IMR-90 (cell line): ENCODE data around the gene CLNK. TPM values are rescaled to one million over a fixed set of nuclear protein-coding genes. Genes with fewer than 3 reads are reported as not detected.
A peak's percentile ranks its signal among the peaks of the same experiment; 100 is the strongest.

Experiments
- ATAC-seq: fragments of 200-7000 bp; cut with Tn5 transposase; 2 replicates; pipeline ENCODE4 v1.9.1; 2020; ENCODE audit warnings: low read depth, mild to moderate bottlenecking, moderate library complexity
- BruUV-seq: library from RNA; stranded (reverse); fragments of 400-500 nt; replicated peaks from 2 replicates; lab custom pipeline; 2021; lab: Mats Ljungman, UMichigan
- CTCF ChIA-PET: fragments of 300-600 bp; formaldehyde crosslinking; extraction: SDS; loops from one replicate; lab custom pipeline; 2021; ENCODE audit warnings: antibody characterized with exemption; lab: Yijun Ruan, JAX
- POLR2A ChIA-PET: fragments of 300-600 bp; sonication (Branson Sonifier 250); formaldehyde crosslinking; loops from one replicate; lab custom pipeline; 2022; ENCODE audit warnings: antibody characterized with exemption; ENCODE audit not compliant: unreplicated experiment; lab: Charles Lee
- DNase-seq: peaks from one replicate; pipeline ENCODE4 v3.0.0; 2013
- H2AFZ ChIP-seq: replicated peaks from 2 replicates; pipeline ENCODE3; 2013; ENCODE audit warnings: low read length, mild to moderate bottlenecking; ENCODE audit not compliant: poor library complexity
- H2AK5ac ChIP-seq: 2 replicates; pipeline ENCODE4 v1.6.1; 2013; ENCODE audit warnings: low read depth, low read length, inconsistent platforms
- H2AK9ac ChIP-seq: replicated peaks from 2 replicates; pipeline ENCODE3; 2013; ENCODE audit warnings: mild to moderate bottlenecking, low read depth, low read length, moderate library complexity; ENCODE audit not compliant: poor library complexity
- H2BK120ac ChIP-seq: 2 replicates; pipeline ENCODE4 v1.6.1; 2013; ENCODE audit warnings: low read depth, low read length, inconsistent platforms
- H2BK15ac ChIP-seq: 3 replicates; pipeline ENCODE4 v1.6.1; 2013; ENCODE audit warnings: low read depth, low read length, inconsistent platforms
- H2BK20ac ChIP-seq: 2 replicates; pipeline ENCODE4 v1.6.1; 2013; ENCODE audit warnings: low read depth, mild to moderate bottlenecking, inconsistent platforms, low read length, moderate library complexity
- H2BK5ac ChIP-seq: 2 replicates; pipeline ENCODE4 v1.6.1; 2013; ENCODE audit warnings: mild to moderate bottlenecking, low read depth, low read length, inconsistent platforms; ENCODE audit not compliant: poor library complexity, severe bottlenecking
- H3K14ac ChIP-seq: replicated peaks from 2 replicates; pipeline ENCODE4 v1.6.1; 2013; ENCODE audit warnings: low read depth, low read length, inconsistent platforms
- H3K18ac ChIP-seq: 2 replicates; pipeline ENCODE4 v1.6.1; 2013; ENCODE audit warnings: low read depth, low read length, control low read depth
- H3K23ac ChIP-seq: 2 replicates; pipeline ENCODE4 v1.6.1; 2013; ENCODE audit warnings: low read depth, low read length, inconsistent platforms
- H3K27ac ChIP-seq: 2 replicates; pipeline ENCODE4 v1.5.1; 2013; ENCODE audit warnings: mild to moderate bottlenecking, control low read depth, low read length; ENCODE audit not compliant: insufficient read depth
- H3K27me3 ChIP-seq: 2 replicates; pipeline ENCODE4 v1.6.1; 2013; ENCODE audit warnings: low read length; ENCODE audit not compliant: control insufficient read depth, insufficient read depth
- H3K36me3 ChIP-seq: 2 replicates; pipeline ENCODE4 v1.6.1; 2013; ENCODE audit warnings: low read length, mixed read lengths; ENCODE audit not compliant: control insufficient read depth, insufficient read depth
- H3K4ac ChIP-seq: 2 replicates; pipeline ENCODE4 v1.6.1; 2013; ENCODE audit warnings: low read depth, low read length, inconsistent platforms
- H3K4me1 ChIP-seq: 2 replicates; pipeline ENCODE4 v1.6.1; 2013; ENCODE audit warnings: low read length, mixed read lengths; ENCODE audit not compliant: control insufficient read depth, insufficient read depth
- H3K4me2 ChIP-seq: 2 replicates; pipeline ENCODE4 v1.6.1; 2013; ENCODE audit warnings: low read depth, mild to moderate bottlenecking, control low read depth, low read length, moderate library complexity
- H3K4me3 ChIP-seq: 2 replicates; pipeline ENCODE4 v1.5.1; 2013; ENCODE audit warnings: low read depth, mild to moderate bottlenecking, control low read depth, low read length, moderate library complexity; ENCODE audit not compliant: insufficient read depth
- H3K56ac ChIP-seq: 2 replicates; pipeline ENCODE4 v1.6.1; 2013; ENCODE audit warnings: low read length, inconsistent platforms; ENCODE audit not compliant: insufficient read depth; ENCODE audit errors: extremely low read depth
- H3K79me1 ChIP-seq, 2 experiments: 2 replicates each; pipeline ENCODE4 v1.6.1; 2013; ENCODE audit warnings: low read length in 2 of 2, inconsistent platforms in 1 of 2, low read depth in 1 of 2
- H3K9ac ChIP-seq: 2 replicates; pipeline ENCODE4 v1.6.1; 2013; ENCODE audit warnings: low read depth, low read length, control low read depth
- H3K9me1 ChIP-seq: 2 replicates; pipeline ENCODE4 v1.6.1; 2013; ENCODE audit warnings: low read length, inconsistent platforms; ENCODE audit not compliant: insufficient read depth
- H3K9me3 ChIP-seq: 2 replicates; pipeline ENCODE4 v1.6.1; 2013; ENCODE audit warnings: low read length; ENCODE audit not compliant: control insufficient read depth, insufficient read depth
- H4K20me1 ChIP-seq: 2 replicates; pipeline ENCODE4 v1.6.1; 2013; ENCODE audit warnings: low read length, inconsistent platforms; ENCODE audit not compliant: insufficient read depth
- H4K5ac ChIP-seq: 2 replicates; pipeline ENCODE4 v1.6.1; 2013; ENCODE audit warnings: mild to moderate bottlenecking, low read depth, low read length, control low read depth
- H4K8ac ChIP-seq, 2 experiments: 2 replicates each; pipeline ENCODE4 v1.6.1; 2013; ENCODE audit warnings: low read depth in 2 of 2, low read length in 2 of 2, control low read depth in 1 of 2, inconsistent platforms in 1 of 2
- H4K91ac ChIP-seq: 2 replicates; pipeline ENCODE4 v1.6.1; 2013; ENCODE audit warnings: low read depth, low read length, inconsistent platforms; ENCODE audit not compliant: insufficient read depth
- BHLHE40 ChIP-seq: fragments of 150-350 bp; IDR thresholded peaks from 2 replicates; pipeline ENCODE4 v1.6.1; 2016; ENCODE audit warnings: mild to moderate bottlenecking, low read depth, low read length
- CEBPB ChIP-seq: IDR thresholded peaks from 2 replicates; pipeline ENCODE4 v1.6.1; 2012; ENCODE audit warnings: low read depth, low read length, improper control_type of control experiment
- CHD1 ChIP-seq: IDR thresholded peaks from 2 replicates; pipeline ENCODE4 v1.6.1; 2012; ENCODE audit warnings: low read depth, low read length, improper control_type of control experiment
- CTCF ChIP-seq: conservative IDR thresholded peaks from 2 replicates; pipeline ENCODE4 v1.5.1; 2012; ENCODE audit warnings: mild to moderate bottlenecking, low read depth, low read length, improper control_type of control experiment
- ELK1 ChIP-seq: fragments of 150-350 bp; IDR thresholded peaks from 2 replicates; pipeline ENCODE4 v1.6.1; 2016; ENCODE audit warnings: low read depth, mild to moderate bottlenecking, low read length, moderate library complexity, borderline replicate concordance
- FOS ChIP-seq: fragments of 150-350 bp; IDR thresholded peaks from 2 replicates; pipeline ENCODE4 v1.6.1; 2016; ENCODE audit warnings: low read depth, low read length
- MAFK ChIP-seq: IDR thresholded peaks from 2 replicates; pipeline ENCODE4 v1.6.1; 2012; ENCODE audit warnings: low read depth, low read length, improper control_type of control experiment
- MAZ ChIP-seq: IDR thresholded peaks from 2 replicates; pipeline ENCODE4 v1.6.1; 2012; ENCODE audit warnings: low read depth, mild to moderate bottlenecking, low read length, improper control_type of control experiment, moderate library complexity, borderline replicate concordance
- MXI1 ChIP-seq: IDR thresholded peaks from 2 replicates; pipeline ENCODE4 v1.6.1; 2012; ENCODE audit warnings: low read depth, mild to moderate bottlenecking, low read length, moderate library complexity, borderline replicate concordance
- NFE2L2 ChIP-seq: fragments of 150-350 bp; IDR thresholded peaks from 2 replicates; pipeline ENCODE4 v1.6.1; 2016; ENCODE audit warnings: low read depth, mild to moderate bottlenecking, low read length
- POLR2A ChIP-seq: IDR thresholded peaks from 2 replicates; pipeline ENCODE4 v1.6.1; 2012; ENCODE audit warnings: mild to moderate bottlenecking, low read depth, low read length
- RAD21 ChIP-seq: IDR thresholded peaks from 2 replicates; pipeline ENCODE4 v1.6.1; 2012; ENCODE audit warnings: low read length, improper control_type of control experiment
- RCOR1 ChIP-seq: IDR thresholded peaks from 2 replicates; pipeline ENCODE4 v1.6.1; 2012; ENCODE audit warnings: mild to moderate bottlenecking, low read length, improper control_type of control experiment; ENCODE audit not compliant: insufficient replicate concordance
- RFX5 ChIP-seq: IDR thresholded peaks from 2 replicates; pipeline ENCODE4 v1.8.0; 2012; ENCODE audit warnings: low read depth, mild to moderate bottlenecking, low read length, moderate library complexity
- SMC3 ChIP-seq: fragments of 150-350 bp; IDR thresholded peaks from 2 replicates; pipeline ENCODE4 v1.6.1; 2016; ENCODE audit warnings: low read depth, mild to moderate bottlenecking, antibody characterized with exemption, low read length, moderate library complexity
- USF2 ChIP-seq: fragments of 150-350 bp; IDR thresholded peaks from 2 replicates; pipeline ENCODE4 v1.6.1; 2017; ENCODE audit warnings: mild to moderate bottlenecking, antibody characterized with exemption, low read length, low read depth
- WGBS, 2 experiments: methylation state at CpG; one replicate each; pipeline versions ENCODE4 v1.1.5 to v1.1.7; 2013; ENCODE audit warnings: missing lambda C conversion rate in 2 of 2; ENCODE audit not compliant: insufficient read length in 1 of 2; ENCODE audit errors: extremely low coverage in 2 of 2; 5-methylcytosine and 5-hydroxymethylcytosine counted together
- dilution Hi-C: fragments of 300-500 bp; cut with HindIII; formaldehyde crosslinking; loops from one replicate; pipeline ENCODE4 v1.14.3; 2018; ENCODE audit warnings: low sequenced_read_pairs; ENCODE audit not compliant: unreplicated experiment
- in situ Hi-C: fragments of 300-500 bp; cut with MboI; formaldehyde crosslinking; loops from 3 replicates; pipeline ENCODE4 v1.14.3; 2019; ENCODE audit warnings: low sequenced_read_pairs, inconsistent platforms, mixed read lengths
- intact Hi-C: fragments of 100-400 bp; cut with micrococcal nuclease; formaldehyde crosslinking; loops from 2 replicates; pipeline ENCODE4 v1.10.0; 2022
- polyA plus RNA-seq, 3 experiments: library from polyadenylated mRNA; depleted of rRNA; stranded (reverse); fragments of >200 nt; gene quantifications; 2 replicates each; pipeline ENCODE4 v1.2.3, GENCODE V29; 2012; ENCODE audit warnings: low replicate concordance in 1 of 3
- total RNA-seq: library from RNA; depleted of rRNA; stranded (reverse); fragments of >200 nt; gene quantifications from 2 replicates; pipeline ENCODE4 v1.2.3, GENCODE V29; 2012

CLNK gene
- total and polyA plus RNA-seq, 2 of the 4 experiments (the other 2 are of a cell fraction), result not detected

GRCh38 chr4:10619855-10620254 is 64.7 kb downstream of the CLNK start:
- Histone ChIP-seq H4K5ac (no peak overlapping the region), H3K56ac (no peak overlapping the region), H4K20me1 (no peaks in the 10 kb centered on the region), H2BK5ac (no peak overlapping the region), H2BK15ac (peak overlapping the region; percentile 61; the same call in 1 of the 3 replicates), H3K14ac (no peak overlapping the region), H3K4me1 (peaks cover 3% of the 10 kb centered on the region; the same call in 1 of the 2 replicates), H2AFZ (no peak overlapping the region), H3K23ac (no peak overlapping the region), H2BK20ac (no peak overlapping the region), H4K8ac (no peak overlapping the region), H3K4ac (no peak overlapping the region), H3K4me2 (no peak overlapping the region), H3K9me3 (no peaks in the 10 kb centered on the region), H3K36me3 (no peaks in the 10 kb centered on the region), H3K79me1 (no peaks in the 10 kb centered on the region), H3K4me3 (no peak overlapping the region), H3K18ac (no peak overlapping the region), H4K91ac (no peak overlapping the region), H2AK9ac (no peak overlapping the region), H2BK120ac (no peak overlapping the region; the same call in 1 of the 2 replicates), H3K27me3 (no peaks in the 10 kb centered on the region), H2AK5ac (0 out of 2 replicates have a peak overlapping the region, but pooled peaks have one; percentile 31), H3K9ac (no peak overlapping the region), H3K27ac (no peak overlapping the region), H3K9me1 (no peaks in the 10 kb centered on the region; the same call in 1 of the 2 replicates)
- in situ Hi-C loops (no loop called here), dilution Hi-C loops (no loop called here), intact Hi-C loops (no loop called here)
- ATAC-seq (no peak), DNase-seq (no peak)
- BruUV-seq, result no TSS peak
- TF ChIP-seq RCOR1 (no peak), ELK1 (no peak), NFE2L2 (no peak), CEBPB (no peak), CTCF (no peak), MAFK (no peak), FOS (no peak), MXI1 (no peak), BHLHE40 (no peak), RFX5 (no peak), USF2 (no peak), SMC3 (no peak), CHD1 (no peak), RAD21 (no peak), MAZ (no peak), POLR2A (no peak)
- ChIA-PET POLR2A (no interaction called here), CTCF (no interaction called here)
- WGBS, 2 experiments, result 80% methylated on average over 3 of the region's 11 CpGs; no CpG with 5 or more reads in 1 of the 2 experiments
